Measurements from ENCODE around the gene CCND1.
"Not testable (repeated sequence)": the region's sequence is repeated elsewhere in the genome, so short reads cannot be mapped to it uniquely, and the experiment has no call there.

CCND1 gene

DNA sequence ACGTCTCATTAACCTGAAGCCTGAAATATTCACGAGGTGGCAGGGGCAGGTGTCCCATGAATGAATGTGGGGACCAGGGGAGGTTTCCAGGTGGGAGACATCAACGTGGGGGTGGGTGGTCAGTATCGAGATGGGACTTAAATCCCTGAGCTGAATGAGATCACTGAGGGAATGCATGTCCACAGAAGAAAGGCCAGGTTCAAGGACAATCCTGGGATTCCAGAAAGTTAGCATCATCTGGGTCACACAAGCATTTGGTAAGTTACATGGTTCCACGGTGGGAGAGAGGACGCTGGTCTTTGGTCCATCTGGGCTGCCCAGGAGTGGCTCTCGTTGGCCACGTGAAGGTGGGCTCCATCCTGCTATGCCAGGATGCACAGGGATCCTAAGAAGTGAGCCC, 22.7 kb upstream of the CCND1 start:
- no peak for DNase-seq

DNA sequence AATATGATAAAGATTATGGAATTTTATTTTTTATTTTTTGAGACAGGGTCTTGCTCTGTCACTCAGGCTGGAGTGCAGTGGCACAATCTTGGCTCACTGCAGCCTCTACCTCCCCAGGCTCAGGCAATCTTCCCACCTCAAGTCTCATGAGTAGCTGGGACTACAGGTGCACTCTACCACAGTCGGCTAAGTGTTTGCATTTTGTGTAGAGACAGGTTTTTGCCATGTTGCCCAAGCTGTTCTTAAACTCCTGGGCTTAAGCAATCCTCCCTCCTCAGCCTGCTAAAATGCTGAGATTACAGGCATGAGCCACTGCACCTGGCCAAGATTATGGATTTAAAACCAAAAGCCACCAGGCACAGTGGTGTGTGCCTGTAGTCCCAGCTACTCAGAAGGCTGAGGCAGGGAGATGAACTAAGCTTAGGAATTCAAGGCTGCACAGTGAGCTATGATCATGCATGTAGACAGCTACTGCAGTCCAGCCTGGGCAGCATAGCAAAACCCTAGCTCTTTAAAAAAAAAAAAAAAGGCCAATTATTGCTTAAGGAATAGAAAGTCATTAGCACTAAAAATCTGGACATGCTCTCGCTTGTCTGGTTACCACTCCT, 20.2 kb upstream of the CCND1 start:
- DNase-seq = no peak

DNA sequence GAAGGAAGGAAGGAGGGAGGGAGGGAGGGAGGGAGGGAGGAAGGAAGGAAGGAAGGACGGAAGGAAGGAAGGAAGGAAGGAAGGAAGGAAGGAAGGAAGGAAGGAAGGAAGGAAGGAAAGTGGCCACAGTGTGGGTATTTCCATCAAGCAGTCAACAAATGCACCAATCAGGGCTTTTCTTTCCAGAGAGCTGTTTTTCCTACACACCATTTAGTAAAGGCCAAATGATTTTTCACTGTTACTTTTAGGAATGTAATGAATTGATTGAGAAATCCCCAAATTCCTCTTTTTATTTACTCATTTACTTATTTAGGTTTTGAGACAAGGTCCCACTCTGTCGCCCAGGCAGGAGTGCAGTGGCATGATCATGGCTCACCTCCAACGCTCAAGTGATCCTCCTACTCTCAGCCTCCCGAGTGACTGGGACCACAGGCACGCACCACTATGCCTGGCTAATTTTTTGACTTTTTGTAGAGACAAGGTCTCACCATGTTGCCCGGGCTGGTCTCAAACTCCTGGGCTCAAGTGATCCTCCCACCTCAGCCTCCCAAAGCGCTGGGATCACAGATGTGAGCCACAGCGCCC, 18.8 kb upstream of the CCND1 start:
- DNase-seq = not testable (repeated sequence)

DNA sequence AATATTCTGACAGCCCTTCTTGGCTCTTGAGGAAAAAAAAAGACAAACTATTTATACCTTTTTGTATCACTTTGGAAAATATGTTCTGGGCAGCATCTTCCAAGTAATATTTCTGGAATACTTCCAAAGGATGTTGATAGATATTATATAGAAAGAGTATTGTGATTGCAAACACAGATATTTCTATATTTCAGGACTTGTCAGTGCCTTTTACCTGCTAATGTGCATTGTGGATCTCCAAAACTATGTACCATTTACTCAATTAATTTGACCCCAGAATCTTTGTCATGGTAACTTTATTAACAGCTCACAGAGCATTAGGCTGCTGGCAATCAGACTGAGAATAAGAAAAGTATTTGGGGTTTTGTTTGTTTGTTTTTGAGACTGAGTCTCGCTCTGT, 16.7 kb upstream of the CCND1 start:
- no peak for DNase-seq

DNA sequence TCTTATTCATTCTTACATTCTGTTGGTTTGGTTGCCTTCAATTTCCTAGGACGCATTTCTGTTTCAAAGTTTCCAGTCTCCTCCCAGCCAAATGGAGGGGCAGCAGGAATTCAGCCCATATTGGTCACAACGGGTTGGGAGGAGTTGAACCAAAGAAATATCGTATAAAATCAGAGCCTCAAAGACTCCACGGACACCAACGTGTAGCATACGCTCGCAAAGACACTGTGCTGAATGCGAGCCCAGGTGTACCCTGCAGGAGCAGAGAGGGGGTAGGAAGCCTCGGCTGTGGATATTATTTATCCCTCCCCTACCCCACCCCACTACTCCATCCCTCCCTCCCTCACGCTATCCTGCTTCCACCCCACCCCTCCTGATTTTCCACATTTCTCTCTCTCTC, 15.5 kb upstream of the CCND1 start:
- DNase-seq = no peak

DNA sequence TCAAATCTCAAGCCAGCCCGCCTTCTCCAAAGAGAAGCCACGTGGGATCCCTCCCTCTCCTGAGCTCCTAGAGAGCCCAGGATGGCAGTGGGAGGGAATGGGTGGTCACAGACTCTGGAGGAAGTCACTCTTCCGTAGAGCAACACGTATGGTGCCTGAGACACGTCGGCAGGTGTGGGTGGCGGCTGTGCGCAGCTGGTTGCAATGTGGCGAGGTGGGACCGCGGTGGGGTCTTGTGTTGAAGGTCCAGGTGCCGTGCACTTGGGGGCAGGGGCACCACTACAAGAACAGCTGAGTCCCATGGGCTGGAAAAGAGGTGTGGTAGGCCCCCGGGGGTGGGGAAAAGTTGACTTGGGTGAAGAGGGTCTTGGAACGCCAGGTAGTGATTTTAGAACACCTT, 13.4 kb upstream of the CCND1 start:
- no peak for DNase-seq

DNA sequence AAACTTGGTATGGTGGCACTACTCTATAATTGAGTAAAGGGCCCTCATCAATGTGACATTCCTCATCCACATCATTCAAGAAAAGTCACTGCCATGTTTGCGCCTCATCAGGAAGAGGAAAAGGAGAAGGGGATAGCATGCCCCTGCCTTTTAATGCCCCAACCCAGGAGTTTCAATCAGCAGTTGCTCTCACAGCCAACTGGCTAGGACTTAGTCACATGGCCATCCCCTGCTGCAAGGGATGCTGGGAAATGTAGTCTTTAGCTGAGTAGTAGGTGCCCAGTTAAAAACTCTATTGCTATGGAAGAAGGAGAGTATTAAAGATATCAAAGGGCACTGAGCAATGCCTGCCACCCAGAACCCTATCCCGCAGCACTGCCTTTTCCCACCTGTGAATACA, 10.9 kb upstream of the CCND1 start:
- no peak for DNase-seq

DNA sequence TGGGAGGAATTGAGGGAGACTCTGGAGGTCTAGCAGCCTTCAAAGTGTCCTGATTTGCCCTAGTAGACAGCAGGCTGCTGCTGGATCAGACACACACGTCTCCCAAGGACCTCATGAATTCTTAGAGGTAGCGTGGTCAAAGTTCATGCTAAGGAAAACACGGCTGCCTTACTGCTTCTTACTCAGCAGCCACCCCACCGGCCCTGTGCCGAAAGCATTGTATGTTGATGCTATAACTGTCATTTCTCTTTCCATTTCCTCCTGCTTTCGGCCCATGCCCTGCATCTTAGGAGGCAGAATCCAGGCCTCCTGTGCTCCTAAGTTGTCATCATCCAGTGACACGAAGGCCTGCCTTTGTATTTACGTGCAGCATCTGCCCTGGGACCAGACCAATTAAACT, 10.5 kb upstream of the CCND1 start:
- no peak for DNase-seq

DNA sequence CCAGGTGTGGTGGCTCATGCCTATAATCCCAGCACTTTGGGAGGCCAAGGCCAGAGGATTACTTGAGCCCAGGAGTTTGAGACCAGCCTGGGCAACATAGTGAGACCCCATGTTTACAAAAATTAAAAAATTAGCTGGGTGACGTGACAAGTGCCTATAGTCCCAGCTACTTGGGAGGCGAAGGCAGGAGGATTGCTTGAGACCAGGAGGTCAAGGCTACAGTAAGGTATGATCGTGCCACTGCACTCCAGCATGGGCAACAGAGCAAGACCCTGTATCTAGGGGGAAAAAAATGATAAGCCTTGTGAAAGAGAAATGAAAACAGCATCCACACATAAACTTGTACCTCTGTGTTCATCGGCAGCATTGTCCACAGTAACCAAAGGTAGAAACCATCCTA, 8.1 kb upstream of the CCND1 start:
- DNase-seq = no peak

DNA sequence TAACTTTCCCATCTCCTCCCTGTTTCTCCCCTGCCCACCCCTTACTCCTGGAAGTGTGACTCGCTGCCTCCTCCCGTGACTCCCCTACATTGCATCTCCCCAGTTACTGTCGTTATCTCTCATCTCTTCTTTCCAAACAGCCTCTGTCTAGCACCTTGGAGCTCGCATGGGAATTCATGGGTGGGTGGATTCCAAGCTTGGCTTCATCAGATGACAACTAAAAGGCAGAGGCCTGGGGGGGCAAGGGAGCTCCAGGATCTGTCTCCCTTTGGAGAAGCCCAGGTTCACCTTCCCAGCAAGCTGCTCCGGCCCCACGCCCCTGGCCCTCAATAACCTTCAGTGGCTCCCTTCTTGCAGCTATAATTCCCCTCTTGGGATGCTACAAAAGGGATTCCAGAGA, 6.9 kb upstream of the CCND1 start:
- no peak for DNase-seq

DNA sequence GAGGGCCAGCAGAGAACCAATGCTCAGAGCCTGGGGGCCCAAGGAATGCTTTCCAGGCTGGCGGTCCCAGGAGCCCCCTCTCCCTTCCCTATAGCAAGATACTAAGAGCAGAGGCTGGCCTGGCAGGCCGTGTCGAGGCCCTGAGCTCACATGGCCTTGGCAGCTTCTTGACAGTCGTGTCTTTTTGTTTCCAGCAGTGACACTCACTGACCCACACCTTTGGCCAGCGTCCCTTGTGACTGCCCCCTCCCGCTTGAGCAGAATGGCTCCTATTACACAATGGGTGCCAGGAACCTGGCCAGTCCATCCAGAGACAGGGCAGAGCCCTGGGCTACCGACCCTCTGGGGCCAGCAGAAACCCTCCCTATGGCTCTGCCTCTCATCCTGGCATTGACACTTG, 6.4 kb upstream of the CCND1 start:
- DNase-seq = no peak

DNA sequence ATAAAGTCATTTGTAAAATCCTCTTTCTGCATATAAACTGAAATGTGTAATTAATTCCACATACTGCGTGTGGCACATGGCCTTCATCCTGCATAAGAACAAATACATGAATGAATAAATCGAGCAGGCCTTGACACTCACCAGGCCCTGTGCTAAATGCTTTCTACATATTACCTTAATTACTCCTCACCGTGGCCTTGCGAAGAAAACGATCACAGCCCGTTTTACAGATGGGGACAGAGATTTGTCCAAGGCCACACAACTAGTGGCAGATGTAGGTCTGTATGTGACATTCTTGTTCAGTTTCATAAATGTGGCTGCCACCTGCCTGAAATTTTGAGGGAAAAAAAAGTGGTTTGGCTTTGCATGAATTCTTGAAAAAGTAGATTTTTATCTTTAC, 5.8 kb upstream of the CCND1 start:
- no peak for DNase-seq

DNA sequence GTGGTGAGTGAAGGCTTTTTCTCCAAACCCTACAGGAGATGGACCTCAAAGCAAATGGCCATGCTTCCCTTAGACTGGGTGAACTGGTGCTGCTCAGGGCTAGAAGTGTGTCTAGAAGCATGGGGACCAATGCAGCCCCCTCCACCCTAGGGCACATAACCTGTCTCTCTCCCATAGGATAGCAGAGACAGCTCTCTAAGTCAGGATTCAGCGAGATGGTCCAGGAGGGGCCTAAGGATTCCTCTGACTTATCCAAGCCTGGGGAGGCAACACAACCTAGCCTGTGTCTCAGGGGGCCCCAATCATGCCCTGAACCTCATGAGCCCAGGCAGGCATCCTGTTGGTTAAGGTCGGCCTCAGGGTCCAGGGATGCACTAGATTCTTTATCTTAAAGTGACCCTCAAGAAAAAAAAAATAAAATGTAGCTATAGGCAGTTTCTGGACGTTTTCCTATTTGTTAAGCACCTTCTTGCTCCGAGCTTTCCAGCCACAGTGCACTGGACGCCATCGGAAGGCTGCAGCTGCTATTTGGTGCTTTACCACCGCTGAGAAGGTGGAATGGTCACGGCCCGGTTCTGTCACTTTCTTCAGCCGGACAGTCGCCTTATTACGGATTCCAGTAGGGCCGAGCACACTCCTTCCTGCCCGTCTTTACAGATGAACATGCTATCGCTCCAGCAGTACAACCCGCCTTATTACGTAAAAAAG, 5.0 kb upstream of the CCND1 start:
- no peak for DNase-seq

DNA sequence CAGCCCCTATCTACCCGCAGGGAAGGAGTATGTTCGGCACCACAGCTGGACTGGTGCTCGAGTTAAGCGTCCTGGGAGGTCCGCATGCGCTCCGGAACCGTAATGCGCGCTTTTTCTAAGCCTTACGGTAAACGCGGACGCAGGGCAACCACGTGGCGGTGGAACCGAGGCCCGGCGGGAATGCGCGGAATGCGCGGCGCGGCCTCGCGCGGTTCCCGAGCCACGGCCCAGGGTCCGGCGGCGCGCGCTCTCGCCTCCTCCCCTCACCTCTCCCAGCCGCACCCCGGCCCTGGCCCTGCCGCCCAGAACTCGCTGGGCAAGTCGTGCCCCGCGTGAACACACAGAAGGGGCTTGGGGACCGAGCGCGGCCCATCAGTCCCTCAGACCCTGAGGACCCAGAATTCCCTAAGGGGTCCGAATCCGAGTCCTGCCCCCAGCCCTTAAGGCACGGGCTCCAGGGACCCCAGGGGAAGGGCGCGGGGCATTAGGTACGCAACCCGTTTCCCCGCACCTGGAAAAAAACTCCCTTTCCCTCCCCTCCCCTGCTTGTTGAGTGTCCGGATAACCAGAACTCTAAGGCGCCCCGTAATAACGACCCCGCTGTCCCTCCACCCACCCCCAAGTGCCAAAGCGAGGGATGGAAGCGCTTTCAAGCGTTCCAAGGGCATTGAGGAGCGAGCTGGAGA, 4.3 kb upstream of the CCND1 start:
- DNase-seq = no peak

DNA sequence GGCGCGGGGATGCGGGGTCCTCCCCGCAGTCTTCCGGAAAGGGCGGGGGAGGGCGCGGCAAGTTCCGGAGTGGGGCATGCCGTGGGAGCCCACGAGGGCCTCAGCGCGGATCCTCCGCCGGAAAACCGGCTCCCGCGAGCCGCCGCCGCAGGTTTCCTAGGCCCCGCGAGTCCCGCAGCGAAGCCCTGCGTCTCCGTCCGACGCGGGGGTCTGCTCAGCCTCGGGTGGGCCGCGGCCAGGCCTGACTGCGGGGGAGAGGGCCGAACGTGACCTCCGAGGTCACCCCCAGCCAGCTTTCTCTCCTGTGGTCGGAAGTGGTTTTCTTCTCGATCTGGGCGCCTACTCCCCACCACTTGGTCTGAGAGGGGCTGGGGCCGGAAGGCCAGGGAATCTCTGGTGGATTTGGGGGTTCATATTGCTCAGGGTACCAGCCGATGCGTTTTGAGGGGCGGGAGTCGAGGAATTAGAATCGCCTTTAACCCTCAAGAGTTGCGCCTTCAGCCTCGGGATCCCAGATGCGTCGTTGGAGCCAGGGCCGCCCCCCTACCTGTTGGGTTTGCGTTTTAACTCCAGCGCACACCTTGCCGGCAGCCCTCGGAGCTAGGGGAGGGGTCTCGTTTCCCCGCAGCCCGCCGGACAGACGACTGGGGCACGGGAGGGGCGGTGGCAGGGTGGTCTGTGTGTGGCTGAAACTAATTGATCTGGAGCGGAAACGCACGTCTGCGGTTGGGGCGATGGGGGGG, 3.6 kb upstream of the CCND1 start:
- no peak for DNase-seq

DNA sequence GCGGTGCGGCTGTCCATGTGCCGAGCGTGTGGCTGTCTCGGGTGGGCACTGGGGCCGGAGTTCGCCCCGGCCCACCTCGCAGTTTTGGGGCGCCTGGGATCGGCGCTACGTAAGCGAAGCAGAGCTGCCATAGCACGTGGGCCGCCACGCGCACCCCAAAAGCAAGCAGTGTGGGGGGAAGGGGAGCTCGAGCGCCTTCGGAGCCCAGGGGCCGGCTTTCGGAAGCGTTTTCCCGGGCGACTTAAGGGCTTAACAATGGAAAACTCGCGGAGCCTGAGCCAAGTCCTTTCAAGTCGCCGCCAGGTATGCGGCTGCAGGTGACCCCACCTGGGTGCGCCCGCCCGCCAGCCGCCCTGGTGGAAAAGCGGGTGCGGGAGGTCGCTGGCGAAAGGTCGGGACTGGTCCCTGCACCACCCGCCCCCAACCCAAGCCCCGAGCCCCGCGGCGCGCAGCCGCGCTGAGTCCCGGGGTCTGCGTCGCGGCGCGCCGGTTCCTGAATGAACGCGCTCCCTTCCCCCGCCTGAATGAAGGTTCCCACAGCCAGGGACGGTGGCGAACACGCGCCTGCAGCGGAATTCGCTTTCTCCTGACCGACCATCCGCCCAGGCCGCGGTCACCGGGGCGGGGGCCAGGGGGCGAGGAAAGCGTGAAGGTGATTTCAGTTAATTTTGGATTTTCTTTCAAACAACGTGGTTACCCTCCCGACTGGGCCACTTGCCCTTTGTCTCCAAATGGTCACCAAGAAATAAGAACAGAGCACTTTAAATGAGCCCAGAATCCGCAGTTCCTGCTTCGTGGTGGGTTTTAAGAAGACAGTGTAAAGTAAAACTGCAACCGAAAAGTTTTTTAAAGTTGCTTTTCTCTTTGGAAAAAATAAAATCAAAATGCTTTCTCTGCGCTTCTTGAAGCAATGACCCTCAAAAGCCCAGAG, 2.8 kb upstream of the CCND1 start:
- DNase-seq = no peak

DNA sequence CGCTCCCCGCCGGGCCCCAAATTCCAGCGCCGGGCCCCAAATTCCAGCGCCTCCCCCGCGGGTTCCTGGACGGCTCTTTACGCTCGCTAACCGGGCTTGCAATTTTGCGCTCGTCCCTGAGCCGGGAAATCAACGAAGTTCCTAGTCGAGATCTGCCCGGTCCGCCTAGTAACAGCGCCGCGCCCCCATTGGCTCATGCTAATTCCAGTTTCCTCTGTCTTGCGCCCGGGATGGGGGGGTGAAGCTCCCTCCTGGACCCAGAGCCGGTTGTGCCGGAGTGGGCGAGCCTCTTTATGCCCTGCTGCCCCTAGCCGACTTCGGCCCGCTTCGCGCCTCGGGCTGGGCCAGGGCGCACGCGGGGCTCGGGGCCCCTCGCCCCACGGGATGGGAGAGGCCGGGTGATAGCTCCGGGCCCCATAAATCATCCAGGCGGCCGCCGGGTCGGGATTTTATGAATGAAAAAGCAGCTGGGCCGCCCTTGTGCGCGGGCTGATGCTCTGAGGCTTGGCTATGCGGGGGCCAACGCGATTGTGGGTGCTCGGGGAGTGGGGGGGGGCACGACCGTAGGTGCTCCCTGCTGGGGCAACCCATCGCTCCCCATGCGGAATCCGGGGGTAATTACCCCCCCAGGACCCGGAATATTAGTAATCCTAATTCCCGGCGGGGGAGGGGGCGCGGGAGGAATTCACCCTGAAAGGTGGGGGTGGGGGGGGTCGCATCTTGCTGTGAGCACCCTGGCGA, 1.8 kb upstream of the CCND1 start:
- peak; percentile 21 for DNase-seq

DNA sequence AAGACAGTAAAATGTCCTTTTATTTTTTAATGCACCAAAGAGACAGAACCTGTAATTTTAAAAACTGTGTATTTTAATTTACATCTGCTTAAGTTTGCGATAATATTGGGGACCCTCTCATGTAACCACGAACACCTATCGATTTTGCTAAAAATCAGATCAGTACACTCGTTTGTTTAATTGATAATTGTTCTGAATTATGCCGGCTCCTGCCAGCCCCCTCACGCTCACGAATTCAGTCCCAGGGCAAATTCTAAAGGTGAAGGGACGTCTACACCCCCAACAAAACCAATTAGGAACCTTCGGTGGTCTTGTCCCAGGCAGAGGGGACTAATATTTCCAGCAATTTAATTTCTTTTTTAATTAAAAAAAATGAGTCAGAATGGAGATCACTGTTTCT, 1.1 kb upstream of the CCND1 start:
- DNase-seq = no peak

DNA sequence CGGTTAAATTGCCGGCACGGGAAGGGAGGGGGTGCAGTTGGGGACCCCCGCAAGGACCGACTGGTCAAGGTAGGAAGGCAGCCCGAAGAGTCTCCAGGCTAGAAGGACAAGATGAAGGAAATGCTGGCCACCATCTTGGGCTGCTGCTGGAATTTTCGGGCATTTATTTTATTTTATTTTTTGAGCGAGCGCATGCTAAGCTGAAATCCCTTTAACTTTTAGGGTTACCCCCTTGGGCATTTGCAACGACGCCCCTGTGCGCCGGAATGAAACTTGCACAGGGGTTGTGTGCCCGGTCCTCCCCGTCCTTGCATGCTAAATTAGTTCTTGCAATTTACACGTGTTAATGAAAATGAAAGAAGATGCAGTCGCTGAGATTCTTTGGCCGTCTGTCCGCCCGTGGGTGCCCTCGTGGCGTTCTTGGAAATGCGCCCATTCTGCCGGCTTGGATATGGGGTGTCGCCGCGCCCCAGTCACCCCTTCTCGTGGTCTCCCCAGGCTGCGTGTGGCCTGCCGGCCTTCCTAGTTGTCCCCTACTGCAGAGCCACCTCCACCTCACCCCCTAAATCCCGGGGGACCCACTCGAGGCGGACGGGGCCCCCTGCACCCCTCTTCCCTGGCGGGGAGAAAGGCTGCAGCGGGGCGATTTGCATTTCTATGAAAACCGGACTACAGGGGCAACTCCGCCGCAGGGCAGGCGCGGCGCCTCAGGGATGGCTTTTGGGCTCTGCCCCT, 529 bp upstream of the CCND1 start:
- no peak for DNase-seq

DNA sequence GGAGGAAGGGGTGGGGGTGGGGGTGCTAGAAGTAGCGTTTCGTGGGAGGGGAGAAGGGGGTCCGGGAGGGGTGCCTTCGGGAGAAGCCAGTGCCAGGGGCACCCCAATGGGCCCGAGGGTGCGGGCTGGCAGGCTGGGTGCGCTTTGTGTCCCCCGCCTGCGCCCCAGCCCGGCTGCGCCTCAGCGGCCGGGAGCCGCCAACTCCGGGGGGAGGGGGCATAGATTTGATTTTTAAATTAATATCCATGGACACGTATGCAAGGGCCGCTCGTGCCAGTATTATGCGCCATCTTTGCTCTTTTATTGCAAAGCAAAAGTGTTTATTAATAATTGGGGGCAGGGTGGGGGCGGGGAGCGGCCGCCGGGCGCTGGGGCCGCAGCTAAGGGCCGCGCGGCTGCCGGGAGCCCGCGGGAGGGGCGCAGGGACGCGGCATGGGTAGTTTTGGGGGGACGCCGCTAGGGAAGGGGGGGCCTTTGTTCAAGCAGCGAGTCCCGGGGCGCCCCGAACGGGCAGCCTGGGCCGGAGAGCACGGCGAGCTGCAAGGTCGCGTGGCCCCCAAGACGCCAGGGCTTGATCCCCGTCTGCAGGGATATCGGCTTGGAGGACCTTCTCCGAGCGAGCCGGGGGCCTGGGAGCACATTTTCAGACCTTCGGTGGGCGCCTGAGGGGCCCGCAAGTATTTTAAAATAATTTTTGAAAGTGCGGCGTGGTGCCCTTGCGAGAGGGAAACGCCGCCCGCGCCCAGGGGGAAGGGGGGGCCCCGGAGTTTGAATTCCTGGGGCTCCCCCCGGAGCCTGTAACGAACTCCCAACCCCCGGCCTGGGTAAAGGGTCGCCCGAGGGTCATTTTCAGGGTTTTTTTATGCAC, 959 bp downstream of the CCND1 start:
- no peak for DNase-seq

Data from stimulated activated CD4-positive, alpha-beta T cell treated with anti-CD3 and anti-CD28 coated beads, Interleukin-1b, Interleukin-23, amount 100 ng/mL, for 48 hours (primary cell).